22Rv1 (cell line): ENCODE data around the gene LCOR.

Experiments used
- ZFX ChIP-seq: fragments of 450-650 bp; IDR thresholded peaks from 2 replicates; pipeline ENCODE4 v1.6.1; 2017; ENCODE audit warnings: antibody characterized with exemption, borderline replicate concordance
- TF ChIP-seq, protein P1 (sequence below): fragments of 450-650 bp; IDR thresholded peaks from 2 replicates; pipeline ENCODE4 v1.5.1; 2017; ENCODE audit warnings: mild to moderate bottlenecking

DNA sequence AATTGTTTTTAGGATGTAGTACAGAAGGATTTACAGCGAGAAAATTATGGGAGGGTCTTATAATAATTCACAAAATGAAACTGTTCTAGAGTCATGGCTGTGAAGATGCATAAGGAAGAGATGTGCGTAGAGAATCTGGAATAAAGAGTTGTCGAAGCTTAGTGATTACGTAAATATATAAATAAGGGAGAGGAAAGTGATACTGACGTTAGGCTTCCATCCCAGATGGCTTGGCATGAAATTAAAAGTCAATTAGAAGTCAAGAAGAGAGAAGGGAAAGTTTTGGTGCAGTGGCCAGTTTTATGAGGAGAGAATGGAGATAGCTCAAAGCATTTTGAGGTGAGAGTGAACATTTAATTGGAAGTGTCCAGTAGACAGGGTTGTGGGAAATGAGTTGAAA, 85.5 kb downstream of the LCOR start:
- TF ChIP-seq, protein P1, sequence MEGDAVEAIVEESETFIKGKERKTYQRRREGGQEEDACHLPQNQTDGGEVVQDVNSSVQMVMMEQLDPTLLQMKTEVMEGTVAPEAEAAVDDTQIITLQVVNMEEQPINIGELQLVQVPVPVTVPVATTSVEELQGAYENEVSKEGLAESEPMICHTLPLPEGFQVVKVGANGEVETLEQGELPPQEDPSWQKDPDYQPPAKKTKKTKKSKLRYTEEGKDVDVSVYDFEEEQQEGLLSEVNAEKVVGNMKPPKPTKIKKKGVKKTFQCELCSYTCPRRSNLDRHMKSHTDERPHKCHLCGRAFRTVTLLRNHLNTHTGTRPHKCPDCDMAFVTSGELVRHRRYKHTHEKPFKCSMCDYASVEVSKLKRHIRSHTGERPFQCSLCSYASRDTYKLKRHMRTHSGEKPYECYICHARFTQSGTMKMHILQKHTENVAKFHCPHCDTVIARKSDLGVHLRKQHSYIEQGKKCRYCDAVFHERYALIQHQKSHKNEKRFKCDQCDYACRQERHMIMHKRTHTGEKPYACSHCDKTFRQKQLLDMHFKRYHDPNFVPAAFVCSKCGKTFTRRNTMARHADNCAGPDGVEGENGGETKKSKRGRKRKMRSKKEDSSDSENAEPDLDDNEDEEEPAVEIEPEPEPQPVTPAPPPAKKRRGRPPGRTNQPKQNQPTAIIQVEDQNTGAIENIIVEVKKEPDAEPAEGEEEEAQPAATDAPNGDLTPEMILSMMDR = no peak
- no peak for TF ChIP-seq ZFX
